ENCODE data around the gene GJA4. TPM values are rescaled to one million over a fixed set of nuclear protein-coding genes. Genes with fewer than 3 reads are reported as not detected.
A peak's percentile ranks its signal among the peaks of the same experiment; 100 is the strongest.

Gene GJA4
- total RNA-seq, 1 donor from 2014 or later, result 48.0 TPM

DNA sequence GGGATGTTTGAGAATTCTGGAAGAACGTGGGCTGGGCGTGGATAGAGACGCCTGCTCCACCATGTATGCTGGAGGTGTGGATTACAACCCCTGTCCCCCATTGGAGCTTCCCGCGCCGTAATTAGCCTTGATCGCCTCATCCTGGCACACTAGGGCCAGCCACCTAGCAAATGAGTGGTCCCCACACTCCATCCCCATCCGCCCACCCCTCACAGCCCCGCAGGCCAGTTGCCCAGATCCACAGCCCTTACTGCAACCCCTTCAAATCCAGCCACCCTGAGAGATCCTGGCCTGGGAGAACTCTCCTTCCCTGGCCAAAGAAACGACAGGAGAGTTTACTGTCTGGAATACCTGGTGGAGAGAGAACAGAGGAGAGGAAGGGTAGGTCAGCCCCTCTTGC lies 375 bp upstream of the GJA4 start:
- DNase-seq (ENCODE audit: low spot score, unreplicated experiment), result no peak
- peaks cover 28% of the 10 kb centered on the region for H3K27me3 Mint-ChIP-seq
- no peak overlapping the region for H3K27ac Mint-ChIP-seq
- TF ChIP-seq, protein P1, sequence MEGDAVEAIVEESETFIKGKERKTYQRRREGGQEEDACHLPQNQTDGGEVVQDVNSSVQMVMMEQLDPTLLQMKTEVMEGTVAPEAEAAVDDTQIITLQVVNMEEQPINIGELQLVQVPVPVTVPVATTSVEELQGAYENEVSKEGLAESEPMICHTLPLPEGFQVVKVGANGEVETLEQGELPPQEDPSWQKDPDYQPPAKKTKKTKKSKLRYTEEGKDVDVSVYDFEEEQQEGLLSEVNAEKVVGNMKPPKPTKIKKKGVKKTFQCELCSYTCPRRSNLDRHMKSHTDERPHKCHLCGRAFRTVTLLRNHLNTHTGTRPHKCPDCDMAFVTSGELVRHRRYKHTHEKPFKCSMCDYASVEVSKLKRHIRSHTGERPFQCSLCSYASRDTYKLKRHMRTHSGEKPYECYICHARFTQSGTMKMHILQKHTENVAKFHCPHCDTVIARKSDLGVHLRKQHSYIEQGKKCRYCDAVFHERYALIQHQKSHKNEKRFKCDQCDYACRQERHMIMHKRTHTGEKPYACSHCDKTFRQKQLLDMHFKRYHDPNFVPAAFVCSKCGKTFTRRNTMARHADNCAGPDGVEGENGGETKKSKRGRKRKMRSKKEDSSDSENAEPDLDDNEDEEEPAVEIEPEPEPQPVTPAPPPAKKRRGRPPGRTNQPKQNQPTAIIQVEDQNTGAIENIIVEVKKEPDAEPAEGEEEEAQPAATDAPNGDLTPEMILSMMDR (IDR thresholded peaks at IDR 0.05; ENCODE audit: unreplicated experiment), result no peak
- peaks cover 19% of the 10 kb centered on the region for H3K36me3 Mint-ChIP-seq (ENCODE audit: insufficient read depth)
- no peaks in the 10 kb centered on the region for H3K9me3 Mint-ChIP-seq (ENCODE audit: low read depth)
- peak overlapping the region; percentile 71 for H3K4me3 Mint-ChIP-seq (ENCODE audit: low read depth)
- peaks cover 49% of the 10 kb centered on the region for H3K4me1 Mint-ChIP-seq (ENCODE audit: low read depth)

DNA sequence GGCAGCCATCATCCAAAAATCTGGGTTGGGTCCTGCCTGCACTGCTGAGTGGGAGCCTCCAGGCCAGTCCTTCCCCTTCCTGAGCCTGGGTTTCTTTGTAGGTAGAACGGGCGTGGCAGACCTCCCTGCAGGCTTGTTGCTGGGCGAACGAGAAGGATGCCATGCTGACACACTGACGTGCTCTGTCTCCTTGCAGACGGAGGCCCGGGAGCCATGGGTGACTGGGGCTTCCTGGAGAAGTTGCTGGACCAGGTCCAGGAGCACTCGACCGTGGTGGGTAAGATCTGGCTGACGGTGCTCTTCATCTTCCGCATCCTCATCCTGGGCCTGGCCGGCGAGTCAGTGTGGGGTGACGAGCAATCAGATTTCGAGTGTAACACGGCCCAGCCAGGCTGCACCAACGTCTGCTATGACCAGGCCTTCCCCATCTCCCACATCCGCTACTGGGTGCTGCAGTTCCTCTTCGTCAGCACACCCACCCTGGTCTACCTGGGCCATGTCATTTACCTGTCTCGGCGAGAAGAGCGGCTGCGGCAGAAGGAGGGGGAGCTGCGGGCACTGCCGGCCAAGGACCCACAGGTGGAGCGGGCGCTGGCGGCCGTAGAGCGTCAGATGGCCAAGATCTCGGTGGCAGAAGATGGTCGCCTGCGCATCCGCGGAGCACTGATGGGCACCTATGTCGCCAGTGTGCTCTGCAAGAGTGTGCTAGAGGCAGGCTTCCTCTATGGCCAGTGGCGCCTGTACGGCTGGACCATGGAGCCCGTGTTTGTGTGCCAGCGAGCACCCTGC lies 1.4 kb downstream of the GJA4 start:
- H3K9me3 Mint-ChIP-seq (ENCODE audit: low read depth), result no peaks in the 10 kb centered on the region
- TF ChIP-seq, protein P1 (IDR thresholded peaks at IDR 0.05; ENCODE audit: unreplicated experiment), result no peak
- DNase-seq (ENCODE audit: low spot score, unreplicated experiment), result no peak
- H3K27me3 Mint-ChIP-seq, result peaks cover 28% of the 10 kb centered on the region
- H3K4me3 Mint-ChIP-seq (ENCODE audit: low read depth), result peak overlapping the region; percentile 71
- H3K27ac Mint-ChIP-seq, result no peak overlapping the region
- H3K4me1 Mint-ChIP-seq (ENCODE audit: low read depth), result peaks cover 45% of the 10 kb centered on the region
- peaks cover 19% of the 10 kb centered on the region for H3K36me3 Mint-ChIP-seq (ENCODE audit: insufficient read depth)

DNA sequence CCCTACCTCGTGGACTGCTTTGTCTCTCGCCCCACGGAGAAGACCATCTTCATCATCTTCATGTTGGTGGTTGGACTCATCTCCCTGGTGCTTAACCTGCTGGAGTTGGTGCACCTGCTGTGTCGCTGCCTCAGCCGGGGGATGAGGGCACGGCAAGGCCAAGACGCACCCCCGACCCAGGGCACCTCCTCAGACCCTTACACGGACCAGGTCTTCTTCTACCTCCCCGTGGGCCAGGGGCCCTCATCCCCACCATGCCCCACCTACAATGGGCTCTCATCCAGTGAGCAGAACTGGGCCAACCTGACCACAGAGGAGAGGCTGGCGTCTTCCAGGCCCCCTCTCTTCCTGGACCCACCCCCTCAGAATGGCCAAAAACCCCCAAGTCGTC lies 2.0 kb downstream of the GJA4 start:
- peaks cover 45% of the 10 kb centered on the region for H3K4me1 Mint-ChIP-seq (ENCODE audit: low read depth)
- peak overlapping the region; percentile 71 for H3K4me3 Mint-ChIP-seq (ENCODE audit: low read depth)

DNA sequence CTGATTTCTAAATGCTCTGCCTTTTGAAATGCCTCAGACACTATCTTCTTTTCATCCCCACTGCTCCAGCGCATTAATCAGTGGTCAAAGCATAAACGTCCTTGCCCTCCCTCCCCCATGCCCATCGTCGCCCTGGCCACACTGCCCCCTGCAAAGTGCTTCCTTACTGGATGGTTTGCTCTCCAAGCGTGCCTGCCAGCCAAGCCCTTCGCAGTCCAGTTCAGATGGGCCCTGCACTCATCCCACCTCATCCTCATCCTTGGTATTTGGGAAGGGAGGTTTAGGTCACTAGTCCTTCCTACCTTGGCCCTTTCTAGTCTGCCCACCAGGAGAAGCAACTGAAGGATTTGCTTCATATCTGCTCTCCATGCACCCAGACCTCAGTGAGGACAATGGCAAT lies 3.1 kb downstream of the GJA4 start:
- no peak for DNase-seq (ENCODE audit: low spot score, unreplicated experiment)
- Mint-ChIP-seq H3K4me1 (ENCODE audit: low read depth) (peaks cover 45% of the 10 kb centered on the region), H3K27me3 (peaks cover 21% of the 10 kb centered on the region), H3K36me3 (ENCODE audit: insufficient read depth) (peaks cover 19% of the 10 kb centered on the region), H3K27ac (no peak overlapping the region), H3K9me3 (ENCODE audit: low read depth) (no peaks in the 10 kb centered on the region), H3K4me3 (ENCODE audit: low read depth) (peak overlapping the region; percentile 71)
- TF ChIP-seq, protein P1 (IDR thresholded peaks at IDR 0.05; ENCODE audit: unreplicated experiment), result no peak

More for the DNA sequence above, 2.0 kb downstream of the GJA4 start:
- Mint-ChIP-seq H3K27me3 (peaks cover 26% of the 10 kb centered on the region), H3K9me3 (ENCODE audit: low read depth) (no peaks in the 10 kb centered on the region), H3K27ac (no peak overlapping the region), H3K36me3 (ENCODE audit: insufficient read depth) (peaks cover 19% of the 10 kb centered on the region)
- TF ChIP-seq, protein P1 (IDR thresholded peaks at IDR 0.05; ENCODE audit: unreplicated experiment), result no peak
- DNase-seq (ENCODE audit: low spot score, unreplicated experiment), result no peak

DNA sequence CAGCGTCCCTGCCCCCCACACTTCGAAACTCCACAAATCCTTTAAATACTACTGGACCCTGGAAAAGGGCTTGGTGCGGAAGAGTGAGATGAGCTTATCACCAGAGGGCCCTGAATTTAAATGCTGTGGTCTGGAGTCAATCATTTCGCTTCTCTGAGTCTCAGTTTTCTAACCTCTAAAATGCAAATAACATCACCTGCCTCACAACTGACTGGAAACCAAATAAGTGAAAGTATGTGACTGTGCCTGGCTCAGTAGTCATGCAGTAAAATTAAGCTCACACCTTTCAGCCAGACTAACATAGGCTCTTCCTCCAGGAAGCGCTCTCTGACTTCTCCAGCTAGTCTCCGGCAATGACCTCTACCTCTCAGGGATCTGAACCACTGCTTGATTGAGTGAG lies 4.2 kb downstream of the GJA4 start:
- Mint-ChIP-seq H3K4me3 (ENCODE audit: low read depth) (peak overlapping the region; percentile 71), H3K27ac (peak overlapping the region; percentile 14), H3K4me1 (ENCODE audit: low read depth) (peaks cover 39% of the 10 kb centered on the region), H3K9me3 (ENCODE audit: low read depth) (no peaks in the 10 kb centered on the region), H3K36me3 (ENCODE audit: insufficient read depth) (peaks cover 19% of the 10 kb centered on the region), H3K27me3 (peaks cover 15% of the 10 kb centered on the region)
- no peak for DNase-seq (ENCODE audit: low spot score, unreplicated experiment)
- TF ChIP-seq, protein P1 (IDR thresholded peaks at IDR 0.05; ENCODE audit: unreplicated experiment), result no peak
